NCI-H226 (cell line): ENCODE measurements around the gene CHD5.
A peak's percentile ranks its signal among the peaks of the same experiment; 100 is the strongest.

ENCODE experiments used
- DNase-seq: peaks from one replicate; pipeline ENCODE4 v3.0.0-alpha.2; 2015

The CHD5 gene

GRCh38 chr1:6129313-6129712 is 50.8 kb downstream of the CHD5 start:
- no peak for DNase-seq

DNA sequence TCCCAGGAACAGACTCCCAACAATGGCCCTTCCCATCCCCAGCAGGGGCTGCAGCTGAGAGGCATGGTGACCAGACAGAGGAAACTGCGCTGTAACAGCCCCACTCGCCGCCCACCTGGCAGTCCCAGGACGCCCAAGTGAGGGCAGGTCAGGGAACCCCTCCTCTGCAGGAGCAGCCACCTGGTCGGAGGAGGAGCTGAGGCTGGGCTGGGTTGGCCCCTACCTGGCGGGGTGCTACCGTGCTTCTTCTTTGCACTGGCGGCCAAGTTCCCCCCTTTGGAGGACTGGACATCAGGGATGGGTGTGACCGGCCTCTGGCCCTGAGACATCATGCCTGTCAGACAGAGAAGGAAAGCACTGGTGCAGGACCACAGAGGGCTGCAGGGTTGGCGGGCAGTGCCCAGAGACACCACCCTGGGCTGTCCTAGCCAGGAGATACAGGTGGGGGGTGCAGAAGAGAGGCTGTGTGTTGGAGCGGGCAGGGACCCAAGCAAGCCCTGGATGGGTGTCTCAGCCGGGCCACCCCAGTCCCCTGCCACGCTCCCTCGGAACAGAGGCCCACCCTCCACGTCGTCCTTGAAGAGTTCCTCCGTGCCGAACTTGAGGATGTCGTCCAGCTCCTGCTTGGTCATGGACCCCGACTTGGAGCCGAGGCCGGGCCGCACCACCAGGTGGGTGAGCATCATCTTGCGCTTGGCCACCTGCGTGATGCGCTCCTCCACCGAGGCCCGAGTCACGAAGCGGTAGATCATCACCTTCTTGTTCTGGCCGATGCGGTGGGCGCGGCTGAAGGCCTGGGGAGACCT is 51.6 kb downstream of the CHD5 start:
- DNase-seq: no peak

DNA sequence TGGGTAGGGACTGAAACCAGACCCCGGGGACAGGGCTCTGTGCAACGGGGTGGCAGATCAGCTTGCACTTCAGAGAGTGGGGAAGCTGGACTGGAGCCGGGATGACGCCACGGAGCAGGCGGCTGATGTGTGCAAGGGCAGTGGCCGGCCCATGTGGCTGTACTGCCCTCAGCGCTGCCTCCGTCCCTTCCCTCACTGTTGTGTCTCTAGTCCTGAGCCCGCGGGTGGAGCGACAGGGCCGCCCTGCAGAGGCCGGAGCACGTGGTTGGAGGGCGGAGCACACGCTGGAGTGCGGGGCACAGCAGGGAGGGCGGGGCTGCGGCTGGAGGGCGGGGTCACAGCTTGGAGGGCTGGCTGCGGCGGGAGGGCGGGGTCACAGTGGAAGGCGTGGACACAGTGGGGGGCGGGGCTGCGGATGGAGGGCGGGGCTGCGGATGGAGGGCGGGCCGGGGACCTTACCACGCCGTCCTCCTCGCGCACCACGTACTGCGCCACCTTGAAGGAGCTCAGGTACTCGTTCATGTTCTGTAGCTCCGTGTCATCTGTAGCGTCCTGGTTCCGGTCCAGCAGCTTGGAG is 52.4 kb downstream of the CHD5 start:
- peak; percentile 48 for DNase-seq

GRCh38 chr1:6126521-6127067 is 53.5 kb downstream of the CHD5 start:
- DNase-seq: no peak

- DNase-seq: no peak
These were observed 54.1 kb downstream of the CHD5 start for GRCh38 chr1:6126028-6126427.

GRCh38 chr1:6125366-6125765 is 54.8 kb downstream of the CHD5 start:
- no peak for DNase-seq

- DNase-seq: no peak
These were observed 55.3 kb downstream of the CHD5 start for GRCh38 chr1:6124746-6125365.

DNA sequence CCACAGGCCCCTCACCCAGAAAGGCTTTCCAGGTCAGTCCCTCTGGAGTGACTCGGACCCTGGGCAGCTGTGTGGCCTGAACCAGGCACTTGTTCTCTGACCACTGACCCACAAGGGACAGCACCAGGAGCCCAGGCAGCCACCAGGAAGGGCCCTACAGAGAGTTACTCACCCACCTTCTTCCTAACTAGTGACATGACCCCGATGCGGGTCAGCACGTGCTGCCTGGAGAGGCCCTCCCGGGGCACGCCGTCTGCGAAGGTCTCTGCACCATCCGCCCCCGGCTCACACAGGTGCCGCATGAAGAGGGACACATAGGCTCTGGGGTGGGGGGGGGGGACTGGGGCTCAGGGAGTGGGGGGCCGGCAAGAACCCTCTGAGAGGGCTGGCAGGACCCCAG is 55.8 kb downstream of the CHD5 start:
- DNase-seq: no peak

GRCh38 chr1:6123816-6124215 is 56.3 kb downstream of the CHD5 start:
- no peak for DNase-seq

- no peak for DNase-seq
These were observed 57.0 kb downstream of the CHD5 start for GRCh38 chr1:6123083-6123482.

GRCh38 chr1:6121651-6122370 is 58.3 kb downstream of the CHD5 start:
- DNase-seq: no peak

GRCh38 chr1:6121021-6121421 is 59.1 kb downstream of the CHD5 start:
- DNase-seq: no peak

DNA sequence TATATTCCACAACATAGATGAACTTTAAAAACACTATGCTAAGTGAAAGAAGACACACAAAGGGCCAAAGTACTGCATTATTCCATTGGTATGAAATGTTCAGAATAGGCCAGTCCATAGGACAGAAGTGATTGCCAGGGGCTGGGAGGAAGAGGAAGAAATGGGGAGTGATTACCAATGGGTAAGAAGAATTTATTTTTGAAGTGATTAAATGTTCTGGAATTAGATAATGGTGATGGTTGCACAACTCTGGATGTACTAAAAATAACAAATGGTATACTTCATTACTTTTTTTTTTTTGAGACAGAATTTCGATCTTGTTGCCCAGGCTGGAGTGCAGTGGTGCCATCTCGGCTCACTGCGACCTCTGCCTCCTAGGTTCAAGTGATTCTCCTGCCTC is 61.7 kb downstream of the CHD5 start:
- DNase-seq: no peak

- no peak for DNase-seq
These were observed 62.5 kb downstream of the CHD5 start for GRCh38 chr1:6117624-6118023.

DNA sequence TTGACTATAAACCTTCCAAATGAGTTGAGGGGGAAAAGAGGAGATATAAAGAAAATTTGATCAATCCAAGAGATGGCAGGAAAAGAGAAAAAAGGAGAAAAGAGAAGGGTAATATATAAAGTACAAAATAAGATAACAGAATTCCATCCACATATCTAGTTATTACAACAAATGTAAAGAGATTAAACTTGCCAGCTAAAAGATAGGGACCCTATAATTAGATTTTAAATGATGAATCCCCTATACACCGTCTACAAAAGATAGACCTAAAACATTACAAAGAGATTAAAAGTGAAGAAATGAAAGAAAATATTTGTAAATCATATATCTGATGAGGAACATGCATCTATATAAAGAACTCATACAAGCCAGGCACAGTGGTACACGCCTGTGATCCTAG is 63.1 kb downstream of the CHD5 start:
- DNase-seq: no peak

DNA sequence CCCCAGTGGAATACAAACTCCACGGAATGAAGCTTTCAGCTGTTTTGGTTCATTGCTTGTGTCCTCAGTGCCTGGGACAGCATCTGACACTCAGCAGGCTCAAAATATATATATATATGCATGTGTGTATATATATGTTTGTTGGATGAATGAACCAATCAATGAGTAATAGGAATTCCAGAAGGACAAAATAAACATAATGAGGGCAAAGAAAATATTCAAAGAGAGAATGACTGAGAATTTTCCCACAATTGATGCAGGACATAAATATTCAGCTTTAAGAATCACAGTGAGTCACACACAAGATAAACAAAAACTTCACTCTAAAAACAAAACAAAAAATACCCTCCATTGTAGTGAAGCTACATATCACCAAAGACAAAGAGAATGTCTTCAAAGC is 64.0 kb downstream of the CHD5 start:
- no peak for DNase-seq

- no peak for DNase-seq
These were observed 66.4 kb downstream of the CHD5 start for GRCh38 chr1:6113745-6114144.

DNA sequence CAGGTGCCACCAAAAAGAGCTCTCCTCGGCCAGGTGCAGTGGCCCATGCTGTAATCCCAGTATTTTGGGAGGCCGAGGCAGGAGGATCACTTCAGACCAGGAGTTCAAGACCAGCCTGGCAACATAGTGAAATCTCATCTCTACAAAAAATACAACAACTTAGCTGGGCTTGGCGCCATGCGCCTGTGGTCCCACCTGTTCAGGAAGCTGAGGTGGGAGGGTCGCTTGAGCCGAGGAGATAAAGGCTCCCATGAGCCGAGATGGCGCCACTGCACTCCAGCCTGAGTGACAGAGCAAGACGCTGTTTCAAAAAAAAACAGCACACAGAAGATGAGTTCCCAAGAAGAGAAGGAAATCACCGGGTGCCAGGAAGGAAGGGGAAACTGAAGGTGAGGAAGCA is 67.0 kb downstream of the CHD5 start:
- DNase-seq: no peak

DNA sequence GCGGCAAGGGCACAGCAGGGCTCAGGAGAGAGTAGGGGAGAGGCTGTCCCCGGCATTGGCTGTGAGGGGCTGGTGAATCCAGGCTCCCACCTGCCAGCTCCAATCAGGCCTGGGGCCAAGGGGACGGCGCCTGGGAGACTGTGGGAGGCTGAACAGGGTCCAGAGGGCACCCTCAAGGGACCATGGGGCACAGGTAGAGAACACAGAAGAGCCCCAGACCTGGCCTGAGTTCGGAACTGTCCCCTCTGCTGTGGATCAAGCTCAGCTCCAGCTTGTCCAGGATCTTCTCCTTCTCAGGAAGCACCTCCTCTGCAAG is 67.5 kb downstream of the CHD5 start:
- no peak for DNase-seq

DNA sequence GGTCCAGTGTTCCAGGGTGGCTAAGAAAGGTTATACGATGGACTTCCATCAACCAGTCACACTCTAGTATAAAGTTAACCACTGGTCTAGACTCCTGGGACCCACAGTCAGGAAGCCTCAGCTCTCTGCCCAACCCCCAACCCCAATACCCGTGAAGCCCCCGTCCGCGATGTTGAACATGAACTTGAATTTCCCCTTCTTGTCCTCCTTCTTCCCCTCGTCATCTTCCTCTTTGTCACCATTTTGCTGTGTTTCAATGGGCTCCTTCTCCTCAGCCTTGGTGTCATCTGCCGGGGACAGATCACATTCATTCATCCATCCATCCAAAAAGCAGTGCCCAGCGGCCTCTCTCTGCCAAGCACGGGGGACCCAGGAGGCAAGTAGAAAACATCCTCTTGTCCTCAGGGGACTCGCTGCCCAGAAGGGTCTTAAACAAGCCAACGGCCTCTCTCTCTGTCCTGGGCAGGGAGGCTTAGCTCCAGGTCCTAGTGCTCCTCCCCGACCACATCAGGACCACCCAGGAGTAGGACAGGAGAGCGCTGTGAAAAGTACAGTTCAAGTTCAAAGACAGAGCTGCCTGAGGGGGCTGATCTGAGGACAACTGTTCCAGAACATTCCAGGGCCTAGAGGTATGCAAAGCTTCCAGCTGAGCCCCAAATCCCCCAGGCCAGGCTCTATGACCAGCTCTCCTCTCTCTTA is 68.0 kb downstream of the CHD5 start:
- DNase-seq: no peak

DNA sequence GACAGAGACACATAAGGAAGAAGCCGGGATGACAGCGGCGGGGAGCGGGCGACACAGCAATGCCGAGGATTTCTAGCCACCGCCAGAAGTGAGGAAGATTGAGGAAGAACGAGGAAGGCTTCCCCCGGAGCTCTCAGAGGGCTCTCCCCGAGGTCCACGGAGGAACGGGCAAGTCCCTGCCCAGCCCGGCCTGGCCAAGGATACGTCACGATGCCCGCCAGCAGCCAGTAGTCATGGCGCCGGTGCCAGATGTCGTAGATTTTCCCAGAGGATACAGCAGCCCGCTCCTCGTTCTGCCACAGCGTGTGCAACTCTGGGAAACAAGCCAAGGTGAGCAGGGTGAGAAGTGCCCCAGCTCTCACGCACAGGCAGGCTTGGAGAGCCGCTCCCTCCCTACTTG is 68.5 kb downstream of the CHD5 start:
- no peak for DNase-seq

DNA sequence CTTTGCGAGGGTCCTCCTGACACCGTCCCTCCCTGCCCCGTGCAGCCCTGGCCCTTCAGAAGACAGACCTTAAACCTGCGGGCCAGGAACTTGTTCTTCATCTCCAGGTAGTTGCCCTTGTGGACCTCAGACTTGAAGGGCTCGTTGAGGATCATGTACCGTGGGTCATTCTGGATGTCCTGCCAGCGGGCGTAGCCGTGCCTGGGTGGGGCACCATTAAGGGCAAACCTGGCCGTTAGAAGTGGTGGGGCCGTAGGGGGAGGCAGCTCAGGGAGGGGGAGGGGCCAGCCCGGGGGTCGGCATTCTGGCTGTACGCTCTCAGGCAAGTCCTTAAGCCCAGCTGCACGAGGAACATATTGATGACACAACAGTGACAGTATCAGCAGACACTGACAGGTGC is 69.8 kb downstream of the CHD5 start:
- DNase-seq: no peak

DNA sequence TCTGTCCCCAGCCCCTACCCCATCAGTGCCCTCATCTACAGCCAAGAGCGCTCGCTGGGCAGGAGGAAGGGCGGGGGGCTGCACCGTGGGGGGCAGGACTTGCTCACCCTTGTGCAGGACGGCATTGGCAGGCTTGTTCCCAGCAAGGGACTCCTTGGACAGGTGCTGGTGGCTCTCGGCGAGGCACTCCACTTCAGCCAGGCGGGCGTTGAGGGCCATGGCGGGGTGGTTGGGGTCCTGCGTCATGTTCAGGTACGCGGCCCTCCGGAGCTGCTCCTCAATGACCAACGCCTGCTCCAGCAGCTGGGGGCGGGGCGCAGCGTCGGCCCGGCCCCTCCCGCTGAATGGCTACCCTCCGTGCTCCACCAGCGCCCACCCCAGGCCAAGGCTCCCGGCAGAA is 70.4 kb downstream of the CHD5 start:
- DNase-seq: no peak
